Fibroblast of lung (primary cell): ENCODE measurements around the gene SNX18.

Experiments
- EZH2 ChIP-seq: IDR thresholded peaks from 2 replicates; pipeline ENCODE4 v1.5.1; 2012; ENCODE audit warnings: low read length, control low read depth, mild to moderate bottlenecking; ENCODE audit errors: missing control alignments
- TF ChIP-seq, protein P1 (sequence below), 2 donors: IDR thresholded peaks in 1 of 2; conservative IDR thresholded peaks in 1 of 2; 1 replicate in 1 of 2; 2 replicates in 1 of 2; pipeline ENCODE4 v1.5.1; 2011 to 2012; ENCODE audit warnings: low read length in 2 of 2, control low read depth in 1 of 2, inconsistent platforms in 1 of 2, low read depth in 1 of 2, mild to moderate bottlenecking in 1 of 2

DNA sequence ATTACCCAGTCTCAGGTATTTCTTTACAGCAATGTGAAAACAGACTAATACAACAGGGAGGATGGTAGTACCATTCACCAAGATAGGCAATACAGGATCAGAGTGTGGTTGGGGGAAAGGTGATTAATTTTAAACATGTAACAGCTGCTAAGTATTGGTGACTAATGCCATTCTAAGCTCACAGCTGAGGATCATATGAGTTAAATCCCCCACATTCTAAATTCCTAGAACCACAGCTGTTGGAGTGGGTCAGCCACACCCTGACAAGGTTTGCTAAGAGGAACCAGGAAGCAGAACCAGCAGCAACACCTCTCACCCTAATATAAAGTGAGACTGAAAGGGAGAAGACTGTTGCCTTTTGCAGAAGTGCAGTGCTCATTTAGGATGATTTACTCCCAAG, 37.3 kb upstream of the SNX18 start:
- TF ChIP-seq, protein P1, sequence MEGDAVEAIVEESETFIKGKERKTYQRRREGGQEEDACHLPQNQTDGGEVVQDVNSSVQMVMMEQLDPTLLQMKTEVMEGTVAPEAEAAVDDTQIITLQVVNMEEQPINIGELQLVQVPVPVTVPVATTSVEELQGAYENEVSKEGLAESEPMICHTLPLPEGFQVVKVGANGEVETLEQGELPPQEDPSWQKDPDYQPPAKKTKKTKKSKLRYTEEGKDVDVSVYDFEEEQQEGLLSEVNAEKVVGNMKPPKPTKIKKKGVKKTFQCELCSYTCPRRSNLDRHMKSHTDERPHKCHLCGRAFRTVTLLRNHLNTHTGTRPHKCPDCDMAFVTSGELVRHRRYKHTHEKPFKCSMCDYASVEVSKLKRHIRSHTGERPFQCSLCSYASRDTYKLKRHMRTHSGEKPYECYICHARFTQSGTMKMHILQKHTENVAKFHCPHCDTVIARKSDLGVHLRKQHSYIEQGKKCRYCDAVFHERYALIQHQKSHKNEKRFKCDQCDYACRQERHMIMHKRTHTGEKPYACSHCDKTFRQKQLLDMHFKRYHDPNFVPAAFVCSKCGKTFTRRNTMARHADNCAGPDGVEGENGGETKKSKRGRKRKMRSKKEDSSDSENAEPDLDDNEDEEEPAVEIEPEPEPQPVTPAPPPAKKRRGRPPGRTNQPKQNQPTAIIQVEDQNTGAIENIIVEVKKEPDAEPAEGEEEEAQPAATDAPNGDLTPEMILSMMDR (conservative IDR thresholded peaks at IDR 0.05 in 1 of 2, IDR thresholded peaks at IDR 0.05 in 1 of 2; ENCODE audit: low read depth in 1 of 2, low read length in 2 of 2), result no peak
- no peak for TF ChIP-seq EZH2
